Neuronal stem cell (in vitro differentiated cells): Measurements from ENCODE around the gene RALGPS1.

Experiments
- DNase-seq: peaks from one replicate; pipeline ENCODE4 v3.0.0-alpha.2; 2013; ENCODE audit warnings: low spot score
- H2AFZ ChIP-seq: one replicate; pipeline ENCODE4 v1.6.1; 2013; ENCODE audit warnings: mild to moderate bottlenecking, low read length, inconsistent platforms
- H2AK5ac ChIP-seq: 2 replicates; pipeline ENCODE4 v1.6.1; 2013; ENCODE audit warnings: low read depth, mild to moderate bottlenecking, inconsistent platforms, low read length, moderate library complexity, mixed read lengths
- H2BK120ac ChIP-seq: 2 replicates; pipeline ENCODE4 v1.6.1; 2013; ENCODE audit warnings: low read depth, mild to moderate bottlenecking, inconsistent platforms, low read length, moderate library complexity, mixed read lengths
- H2BK12ac ChIP-seq: one replicate; pipeline ENCODE4 v1.6.1; 2013; ENCODE audit warnings: low read length, inconsistent platforms
- H2BK15ac ChIP-seq: 2 replicates; pipeline ENCODE4 v1.6.1; 2013; ENCODE audit warnings: mild to moderate bottlenecking, low read length, inconsistent platforms, mixed read lengths
- H2BK5ac ChIP-seq: one replicate; pipeline ENCODE4 v1.6.1; 2013; ENCODE audit warnings: inconsistent platforms, mild to moderate bottlenecking, low read length, moderate library complexity
- H3K14ac ChIP-seq: one replicate; pipeline ENCODE4 v1.6.1; 2013; ENCODE audit warnings: low read length, inconsistent platforms
- H3K18ac ChIP-seq: 2 replicates; pipeline ENCODE4 v1.6.1; 2013; ENCODE audit warnings: low read length, inconsistent platforms
- H3K23ac ChIP-seq: 2 replicates; pipeline ENCODE4 v1.6.1; 2013; ENCODE audit warnings: low read depth, mild to moderate bottlenecking, mixed read lengths, low read length, inconsistent platforms; ENCODE audit not compliant: poor library complexity
- H3K27ac ChIP-seq: replicated peaks from 3 replicates; pipeline ENCODE4 v1.5.1; 2013; ENCODE audit warnings: low read length, inconsistent platforms
- H3K27me3 ChIP-seq, 3 experiments: 2 replicates each; pipeline ENCODE4 v1.6.1; 2013; ENCODE audit warnings: low read length in 3 of 3, mild to moderate bottlenecking in 2 of 3, inconsistent platforms in 1 of 3, low read depth in 1 of 3, mixed read lengths in 1 of 3, moderate library complexity in 1 of 3; ENCODE audit not compliant: control insufficient read depth in 3 of 3, insufficient read depth in 3 of 3
- H3K36me3 ChIP-seq, 2 donors: replicated peaks in 1 of 2; 2 replicates each; pipeline ENCODE4 v1.6.1; 2013; ENCODE audit warnings: low read length in 2 of 2; ENCODE audit not compliant: control insufficient read depth in 2 of 2, insufficient read depth in 2 of 2
- H3K4ac ChIP-seq: 2 replicates; pipeline ENCODE4 v1.6.1; 2013; ENCODE audit warnings: inconsistent platforms, mild to moderate bottlenecking, low read length, moderate library complexity
- H3K4me1 ChIP-seq, 2 donors: 1 replicate in 1 of 2; 2 replicates in 1 of 2; pipeline ENCODE4 v1.6.1; 2013; ENCODE audit warnings: low read length in 2 of 2, low read depth in 1 of 2; ENCODE audit not compliant: control insufficient read depth in 2 of 2, insufficient read depth in 1 of 2
- H3K4me2 ChIP-seq: one replicate; pipeline ENCODE4 v1.6.1; 2013; ENCODE audit warnings: mild to moderate bottlenecking, low read length, inconsistent platforms; ENCODE audit not compliant: insufficient read depth, poor library complexity, severe bottlenecking
- H3K4me3 ChIP-seq, 2 donors: 2 replicates each; pipeline ENCODE4 v1.5.1; 2013; ENCODE audit warnings: low read length in 2 of 2, mild to moderate bottlenecking in 2 of 2, inconsistent platforms in 1 of 2, moderate library complexity in 1 of 2
- H3K79me1 ChIP-seq: one replicate; pipeline ENCODE4 v1.6.1; 2013; ENCODE audit warnings: low read depth, mild to moderate bottlenecking, inconsistent platforms, low read length, moderate library complexity
- H3K9ac ChIP-seq: one replicate; pipeline ENCODE4 v1.6.1; 2013; ENCODE audit warnings: mild to moderate bottlenecking, low read depth, low read length, inconsistent platforms; ENCODE audit not compliant: poor library complexity
- H3K9me3 ChIP-seq, 2 donors: replicated peaks in 1 of 2; 2 replicates each; pipeline versions ENCODE3 to v1.6.1; 2013; ENCODE audit warnings: low read length in 2 of 2, mild to moderate bottlenecking in 2 of 2, inconsistent platforms in 1 of 2, low read depth in 1 of 2, mixed read lengths in 1 of 2, moderate library complexity in 1 of 2; ENCODE audit not compliant: control insufficient read depth in 2 of 2, insufficient read depth in 1 of 2
- H4K8ac ChIP-seq: one replicate; pipeline ENCODE4 v1.6.1; 2013; ENCODE audit warnings: low read depth, mild to moderate bottlenecking, inconsistent platforms, low read length, moderate library complexity
- H4K91ac ChIP-seq: one replicate; pipeline ENCODE4 v1.6.1; 2013; ENCODE audit warnings: low read length, low read depth, mild to moderate bottlenecking, inconsistent platforms; ENCODE audit not compliant: poor library complexity
- WGBS, 2 donors: extraction: QIAGEN DNeasy Blood & Tissue Kit; methylation state at CpG; one replicate each; pipeline ENCODE4 v1.1.7; 2013; ENCODE audit warnings: missing lambda C conversion rate in 2 of 2, mixed read lengths in 1 of 2; ENCODE audit not compliant: insufficient read length in 2 of 2, insufficient replicate concordance in 1 of 2; ENCODE audit errors: extremely low coverage in 2 of 2; 5-methylcytosine and 5-hydroxymethylcytosine counted together

Gene RALGPS1

GRCh38 chr9:127229691-127230417 lies 315.3 kb downstream of the RALGPS1 start:
- Histone ChIP-seq H2AFZ (no peak overlapping the region), H3K27ac (no peak overlapping the region), H3K79me1 (no peaks in the 10 kb centered on the region), H3K27me3 (peaks cover 0 to 17% (median 2%) of the 10 kb centered on the region in 3 experiments), H2BK12ac (no peak overlapping the region), H3K9me3 (no peaks in the 10 kb centered on the region), H3K23ac (no peak overlapping the region), H3K4me1 (peaks cover 0 to 2% of the 10 kb centered on the region in 2 donors), H3K9ac (no peak overlapping the region), H4K8ac (no peak overlapping the region), H2BK15ac (no peak overlapping the region), H2BK5ac (no peak overlapping the region), H3K36me3 (no peaks in the 10 kb centered on the region), H3K4me2 (no peak overlapping the region), H3K14ac (no peak overlapping the region), H3K4ac (no peak overlapping the region), H4K91ac (no peak overlapping the region), H3K18ac (no peak overlapping the region), H2AK5ac (no peak overlapping the region), H3K4me3 (no peak overlapping the region), H2BK120ac (no peak overlapping the region)
- WGBS, 2 donors: no CpG with 5 or more reads among the region's 4 CpGs
- DNase-seq: no peak

DNA sequence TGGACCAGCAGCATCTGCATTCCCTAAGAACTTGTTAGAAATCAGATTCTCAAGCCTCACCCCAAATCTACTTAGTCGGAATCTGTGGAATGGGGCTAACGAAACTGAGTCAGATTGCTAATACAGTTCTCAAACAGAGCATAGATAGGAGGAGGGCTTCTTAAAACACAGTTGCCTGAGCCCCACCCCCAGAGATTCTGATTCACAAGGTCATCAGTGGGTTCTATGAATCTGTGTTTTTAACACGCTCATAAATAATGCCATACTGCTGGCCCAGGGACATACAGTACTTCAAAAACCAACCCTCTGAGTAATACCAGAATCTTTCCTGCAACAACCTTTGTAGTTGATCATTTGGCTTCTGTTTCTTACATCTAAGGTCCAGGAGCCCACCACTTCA lies 317.1 kb downstream of the RALGPS1 start:
- Histone ChIP-seq H3K4me3 (no peak overlapping the region), H3K4me2 (no peak overlapping the region), H3K9ac (no peak overlapping the region), H3K4ac (no peak overlapping the region), H3K18ac (no peak overlapping the region), H4K91ac (no peak overlapping the region), H3K4me1 (no peaks in the 10 kb centered on the region), H2BK12ac (no peak overlapping the region), H3K23ac (no peak overlapping the region), H2BK5ac (no peak overlapping the region), H3K9me3 (no peaks in the 10 kb centered on the region), H2BK120ac (no peak overlapping the region), H2BK15ac (no peak overlapping the region), H3K14ac (no peak overlapping the region), H2AFZ (no peak overlapping the region), H3K27ac (no peak overlapping the region), H2AK5ac (no peak overlapping the region), H3K79me1 (no peaks in the 10 kb centered on the region), H4K8ac (no peak overlapping the region), H3K27me3 (peaks cover 0 to 2% (median 0%) of the 10 kb centered on the region in 3 experiments), H3K36me3 (no peaks in the 10 kb centered on the region)
- WGBS, 2 donors: no CpG with 5 or more reads among the region's 3 CpGs
- DNase-seq: no peak

DNA sequence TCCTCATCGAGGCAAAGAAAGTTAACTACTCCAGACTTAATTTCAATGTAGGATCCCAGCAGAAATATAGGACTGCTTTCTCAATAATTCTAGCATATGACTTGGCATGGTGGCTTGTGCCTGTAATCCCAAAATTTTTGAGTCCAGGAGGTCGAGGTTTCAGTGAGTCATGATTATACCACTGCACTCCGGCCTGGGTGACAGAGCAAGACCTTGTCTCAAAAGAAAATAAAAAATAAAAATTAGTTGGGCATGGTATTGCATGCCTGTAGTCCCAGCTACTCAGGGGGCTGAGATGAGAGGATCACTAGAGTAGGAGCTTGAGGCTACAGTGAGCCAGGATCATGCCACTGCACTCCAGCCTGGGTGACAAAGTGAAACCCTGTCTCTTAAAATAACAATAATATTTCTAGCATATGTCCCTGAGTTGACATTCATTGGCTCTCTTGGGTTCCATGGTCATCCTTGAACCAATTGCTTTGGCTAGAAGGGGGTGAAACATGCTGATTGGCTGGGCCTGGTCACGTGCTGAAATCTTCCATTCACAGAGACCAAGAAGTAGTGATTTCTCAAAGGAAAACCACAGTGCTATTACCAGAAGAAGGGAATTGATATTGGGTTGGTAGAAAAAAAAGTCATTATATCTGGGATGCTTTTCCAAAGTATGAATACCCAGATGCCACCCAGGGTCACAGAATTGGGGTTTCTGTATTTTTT lies 318.4 kb downstream of the RALGPS1 start:
- H3K18ac ChIP-seq: no peak overlapping the region
- no peak overlapping the region for H3K4me3 ChIP-seq
- WGBS, 2 donors: no CpG with 5 or more reads among the region's 4 CpGs
- H2BK5ac ChIP-seq: no peak overlapping the region
- H3K27me3 ChIP-seq: no peaks in the 10 kb centered on the region
- no peak overlapping the region for H3K27ac ChIP-seq
- no peaks in the 10 kb centered on the region for H3K9me3 ChIP-seq
- H2BK120ac ChIP-seq: no peak overlapping the region
- no peak overlapping the region for H3K4me2 ChIP-seq
- no peak overlapping the region for H2AFZ ChIP-seq
- no peaks in the 10 kb centered on the region for H3K79me1 ChIP-seq
- H3K9ac ChIP-seq: no peak overlapping the region
- no peak overlapping the region for H3K23ac ChIP-seq
- no peak overlapping the region for H2BK12ac ChIP-seq
- H3K36me3 ChIP-seq: no peaks in the 10 kb centered on the region
- no peak overlapping the region for H3K14ac ChIP-seq
- no peak overlapping the region for H3K4ac ChIP-seq
- no peak for DNase-seq
- H3K4me1 ChIP-seq: no peaks in the 10 kb centered on the region
- H4K91ac ChIP-seq: no peak overlapping the region
- no peak overlapping the region for H2BK15ac ChIP-seq
- H2AK5ac ChIP-seq: no peak overlapping the region
- H4K8ac ChIP-seq: no peak overlapping the region

- no peaks in the 10 kb centered on the region for H3K36me3 ChIP-seq
- H3K27ac ChIP-seq: no peak overlapping the region
- H2AK5ac ChIP-seq: no peak overlapping the region
- H3K27me3 ChIP-seq: no peaks in the 10 kb centered on the region
- H2BK120ac ChIP-seq: no peak overlapping the region
- H3K18ac ChIP-seq: no peak overlapping the region
- H3K4me1 ChIP-seq: no peaks in the 10 kb centered on the region
- no peak overlapping the region for H3K9ac ChIP-seq
- H2BK12ac ChIP-seq: no peak overlapping the region
- no peak overlapping the region for H4K8ac ChIP-seq
- no CpG with 5 or more reads among the region's 4 CpGs for whole genome bisulfite sequencing, 2 donors
- no peak overlapping the region for H3K14ac ChIP-seq
- no peak overlapping the region for H3K23ac ChIP-seq
- no peak overlapping the region for H2BK15ac ChIP-seq
- no peak overlapping the region for H3K4ac ChIP-seq
- DNase-seq: no peak
- no peaks in the 10 kb centered on the region for H3K9me3 ChIP-seq
- H3K4me2 ChIP-seq: no peak overlapping the region
- no peak overlapping the region for H2BK5ac ChIP-seq
- H4K91ac ChIP-seq: no peak overlapping the region
- no peaks in the 10 kb centered on the region for H3K79me1 ChIP-seq
- no peak overlapping the region for H3K4me3 ChIP-seq
- H2AFZ ChIP-seq: no peak overlapping the region
Observed at GRCh38 chr9:127233550-127233949, 319.0 kb downstream of the RALGPS1 start.
